GM12892 (cell line): ENCODE measurements around the gene ALG2.

Experiments
- POLR2A ChIP-seq: IDR thresholded peaks from 2 replicates; pipeline ENCODE4 v1.6.1; 2011; ENCODE audit warnings: low read depth, low read length, control low read depth
- POLR2AphosphoS5 ChIP-seq: IDR thresholded peaks from 2 replicates; pipeline ENCODE4 v1.6.1; 2011; ENCODE audit warnings: low read depth, low read length, control low read depth

GRCh38 chr9:99259231-99259918 is 37.6 kb upstream of the ALG2 start:
- TF ChIP-seq POLR2A (no peak), POLR2AphosphoS5 (no peak)
